GM21381 (cell line): ENCODE results near the gene LRCH3.

ENCODE experiments used
- ATAC-seq: cut with Tn5 transposase; IDR thresholded peaks from one replicate; pipeline ENCODE4 v1.9.1; 2021; ENCODE audit warnings: mild to moderate bottlenecking, moderate library complexity; ENCODE audit not compliant: unreplicated experiment

Gene LRCH3

GRCh38 chr3:197791892-197792647, 1.0 kb downstream of the LRCH3 start:
- peak; percentile 19 for ATAC-seq

- no peak for ATAC-seq
Measured at GRCh38 chr3:197793247-197793646, 2.2 kb downstream of the LRCH3 start.

- ATAC-seq: no peak
Measured at GRCh38 chr3:197794115-197794514, 3.1 kb downstream of the LRCH3 start.

GRCh38 chr3:197795200-197795599, 4.1 kb downstream of the LRCH3 start:
- ATAC-seq: no peak

GRCh38 chr3:197796087-197796486, 5.0 kb downstream of the LRCH3 start:
- ATAC-seq: no peak

- peak; percentile 44 for ATAC-seq
Measured at GRCh38 chr3:197798863-197799262, 7.8 kb downstream of the LRCH3 start.

- ATAC-seq: no peak
Measured at GRCh38 chr3:197800379-197800778, 9.3 kb downstream of the LRCH3 start.

- ATAC-seq: no peak
Measured at GRCh38 chr3:197801891-197802778, 11.1 kb downstream of the LRCH3 start.

GRCh38 chr3:197802779-197803459, 11.9 kb downstream of the LRCH3 start:
- no peak for ATAC-seq

- no peak for ATAC-seq
Measured at GRCh38 chr3:197804511-197804910, 13.5 kb downstream of the LRCH3 start.

GRCh38 chr3:197807969-197808587, 17.0 kb downstream of the LRCH3 start:
- no peak for ATAC-seq

GRCh38 chr3:197809356-197810020, 18.4 kb downstream of the LRCH3 start:
- no peak for ATAC-seq

- no peak for ATAC-seq
Measured at GRCh38 chr3:197810901-197811300, 19.8 kb downstream of the LRCH3 start.

GRCh38 chr3:197811343-197811742, 20.3 kb downstream of the LRCH3 start:
- ATAC-seq: no peak

- no peak for ATAC-seq
Measured at GRCh38 chr3:197814372-197814771, 23.3 kb downstream of the LRCH3 start.

GRCh38 chr3:197820550-197821335, 29.7 kb downstream of the LRCH3 start:
- no peak for ATAC-seq

GRCh38 chr3:197829397-197830045, 38.5 kb downstream of the LRCH3 start:
- ATAC-seq: no peak

- no peak for ATAC-seq
Measured at GRCh38 chr3:197830308-197830966, 39.4 kb downstream of the LRCH3 start.

- no peak for ATAC-seq
Measured at GRCh38 chr3:197830967-197831313, 39.9 kb downstream of the LRCH3 start.
